GM12892 (cell line): ENCODE results near the gene KRT76.

Experiments
- DNase-seq: peaks from one replicate; pipeline ENCODE4 v3.0.0; 2011; ENCODE audit not compliant: insufficient read length
- FAIRE-seq: peaks from 2 replicates; lab custom pipeline; 2011; peaks lifted over from hg19 to GRCh38; lab: Jason Lieb, UNC
- POLR2A ChIP-seq: IDR thresholded peaks from 2 replicates; pipeline ENCODE4 v1.6.1; 2011; ENCODE audit warnings: low read depth, low read length, control low read depth
- POLR2AphosphoS5 ChIP-seq: IDR thresholded peaks from 2 replicates; pipeline ENCODE4 v1.6.1; 2011; ENCODE audit warnings: low read depth, low read length, control low read depth
- TAF1 ChIP-seq: IDR thresholded peaks from 2 replicates; pipeline ENCODE4 v1.6.1; 2011; ENCODE audit warnings: low read depth, mild to moderate bottlenecking, control low read depth, low read length, borderline replicate concordance

The KRT76 gene

DNA sequence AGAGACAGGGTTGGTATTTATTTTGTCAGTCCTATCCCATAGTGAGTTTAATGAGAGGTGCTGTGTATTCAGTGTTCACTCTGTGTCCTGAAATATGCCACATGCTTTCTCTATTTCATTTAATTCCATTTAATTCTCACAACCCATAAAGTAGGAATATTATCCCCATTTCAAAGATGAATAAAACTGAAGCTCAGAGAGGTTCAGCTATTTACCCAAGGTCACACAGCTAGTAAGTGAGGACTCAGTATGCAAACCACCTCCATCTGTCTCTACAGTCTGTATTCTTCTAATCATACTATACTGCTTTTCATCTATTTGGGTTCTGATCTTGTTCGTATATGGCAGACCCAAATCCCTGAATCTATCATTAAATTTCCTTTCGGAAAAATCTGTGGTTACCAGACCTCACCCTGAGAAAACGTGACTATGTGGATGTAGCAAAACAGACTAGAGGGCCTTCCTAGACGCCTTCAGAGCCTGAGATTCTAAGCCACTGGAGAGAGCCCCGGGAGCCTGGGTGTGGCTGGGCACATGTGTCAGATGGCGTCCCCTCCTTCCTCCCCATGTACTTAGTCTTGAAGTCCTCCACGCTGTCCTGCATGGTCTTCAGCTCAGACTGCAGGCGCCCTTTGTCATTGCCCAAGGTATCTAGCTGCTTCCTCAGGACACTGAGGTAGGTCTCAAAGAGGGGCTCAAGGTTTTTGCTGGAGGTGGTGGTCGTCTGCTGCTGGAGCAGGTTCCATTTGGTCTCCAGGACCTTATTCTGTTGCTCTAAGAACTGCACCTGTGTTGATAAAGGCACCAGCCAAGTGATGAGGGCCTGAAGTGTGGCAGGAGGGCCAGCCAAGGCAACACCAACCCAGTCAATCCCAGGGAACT lies 34.3 kb upstream of the KRT76 start:
- no peak for FAIRE-seq
- no peak for DNase-seq
- TF ChIP-seq POLR2A (no peak), POLR2AphosphoS5 (no peak), TAF1 (no peak)

DNA sequence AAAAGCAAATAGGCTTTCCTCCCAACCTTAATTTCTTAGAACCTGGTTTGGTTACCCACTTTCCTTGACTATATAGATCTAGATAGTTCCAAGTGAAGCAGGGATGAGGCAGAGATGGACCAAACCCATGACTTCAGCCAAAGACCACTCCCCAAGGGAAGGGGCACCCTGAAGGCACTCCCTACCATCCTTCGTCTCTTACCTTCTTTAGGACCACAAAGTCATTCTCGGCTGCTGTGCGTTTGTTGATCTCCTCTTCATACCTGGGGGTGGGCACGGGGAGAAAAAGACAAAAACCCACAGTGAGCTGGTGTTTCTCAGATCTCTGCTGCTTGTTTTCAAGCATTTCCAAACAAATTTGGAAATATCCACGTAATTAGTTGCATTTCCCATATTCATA lies 33.4 kb upstream of the KRT76 start:
- TF ChIP-seq POLR2A (no peak), TAF1 (no peak), POLR2AphosphoS5 (no peak)
- no peak for DNase-seq
- FAIRE-seq, result no peak

DNA sequence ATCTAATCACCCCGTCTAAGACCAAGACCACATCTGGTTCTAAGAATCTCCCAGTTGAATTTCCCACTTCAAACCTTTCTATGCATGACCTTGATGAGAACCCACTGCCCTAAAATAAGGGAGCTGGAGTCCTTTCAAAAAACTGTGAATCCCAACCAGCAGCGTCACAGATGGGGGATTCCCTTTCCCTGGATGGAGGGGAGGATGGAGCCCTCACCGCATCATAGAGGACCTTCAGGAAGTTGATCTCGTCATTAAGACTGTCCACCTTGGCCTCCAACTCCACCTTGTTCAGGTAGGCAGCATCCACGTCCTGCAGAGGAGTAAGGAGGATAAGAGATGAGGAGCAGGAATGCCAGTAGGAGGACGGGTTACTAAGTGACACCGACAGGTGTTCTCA lies 32.0 kb upstream of the KRT76 start:
- DNase-seq (no peak), FAIRE-seq (no peak)
- no peak for TF ChIP-seq POLR2A
- TF ChIP-seq POLR2AphosphoS5, result no peak
- TF ChIP-seq TAF1, result no peak

DNA sequence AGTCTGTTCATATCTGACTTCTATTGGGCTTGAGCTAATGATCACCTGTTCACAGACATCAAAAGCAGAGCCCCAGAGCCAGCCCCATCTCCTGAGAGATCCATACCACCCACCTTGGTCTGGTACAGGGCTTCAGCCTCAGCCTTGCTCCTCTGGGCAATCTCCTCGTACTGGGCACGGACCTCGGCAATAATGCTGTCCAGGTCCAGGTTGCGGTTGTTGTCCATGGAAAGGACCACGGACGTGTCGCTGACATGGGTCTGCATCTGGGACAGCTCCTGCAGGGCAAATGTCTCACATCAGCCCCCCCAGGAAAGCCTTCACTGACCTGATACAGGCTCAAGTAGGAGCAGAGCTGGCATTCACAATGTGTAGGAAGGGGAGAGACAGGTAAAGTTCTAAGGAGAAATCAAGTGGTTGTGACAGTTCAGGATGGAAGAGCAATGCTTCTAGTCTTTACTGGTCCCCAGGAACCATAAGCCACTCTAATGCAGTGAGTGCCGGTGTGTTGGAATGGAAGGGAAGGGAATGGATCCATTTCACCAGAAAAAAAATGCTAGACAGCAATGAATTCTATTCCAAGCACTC lies 31.5 kb upstream of the KRT76 start:
- no peak for TF ChIP-seq POLR2AphosphoS5
- no peak for TF ChIP-seq POLR2A
- TF ChIP-seq TAF1, result no peak
- DNase-seq (no peak), FAIRE-seq (no peak)

DNA sequence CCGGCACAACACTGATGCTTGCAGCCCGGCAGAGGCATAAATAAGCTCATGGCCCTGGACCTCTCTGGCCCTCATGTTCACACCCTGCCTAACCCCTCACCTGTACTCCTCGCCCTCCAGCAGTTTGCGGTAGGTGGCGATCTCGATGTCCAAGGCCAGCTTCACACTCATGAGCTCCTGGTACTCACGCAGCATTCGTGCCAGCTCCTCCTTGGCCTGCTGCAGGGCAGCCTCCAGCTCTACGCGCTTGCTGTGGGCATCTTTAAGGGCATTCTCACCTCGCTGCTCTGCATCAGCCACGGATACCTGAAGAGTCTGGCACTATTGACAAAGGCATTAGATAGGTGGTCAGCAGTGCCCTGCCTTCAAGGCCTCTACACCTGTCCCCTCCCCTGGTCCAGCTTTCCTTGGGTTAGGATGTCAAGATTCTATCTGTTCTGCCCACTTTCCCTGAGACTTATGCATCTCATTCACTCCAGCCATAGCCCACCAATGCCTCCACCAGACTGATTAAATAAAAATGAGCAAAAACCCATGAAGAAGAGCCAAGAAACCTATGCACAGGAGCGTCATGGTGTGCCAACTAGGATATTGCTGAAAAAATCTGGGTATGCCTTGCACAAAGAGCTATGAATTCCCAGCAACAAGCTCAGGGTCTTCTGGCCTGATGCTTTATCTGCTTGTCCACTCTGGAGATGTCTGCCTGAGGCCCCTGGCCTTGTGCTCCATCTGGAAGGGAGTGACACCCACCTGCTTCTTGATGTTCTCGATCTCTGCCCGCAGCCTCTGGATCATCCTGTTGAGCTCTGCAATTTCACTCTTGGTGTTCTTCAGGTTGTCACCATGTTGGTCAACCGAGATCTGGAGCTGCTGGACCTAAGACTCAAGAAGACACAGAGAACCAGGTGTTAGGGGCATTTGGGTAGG lies 30.7 kb upstream of the KRT76 start:
- DNase-seq (no peak), FAIRE-seq (no peak)
- no peak for TF ChIP-seq POLR2AphosphoS5
- no peak for TF ChIP-seq TAF1
- no peak for TF ChIP-seq POLR2A

DNA sequence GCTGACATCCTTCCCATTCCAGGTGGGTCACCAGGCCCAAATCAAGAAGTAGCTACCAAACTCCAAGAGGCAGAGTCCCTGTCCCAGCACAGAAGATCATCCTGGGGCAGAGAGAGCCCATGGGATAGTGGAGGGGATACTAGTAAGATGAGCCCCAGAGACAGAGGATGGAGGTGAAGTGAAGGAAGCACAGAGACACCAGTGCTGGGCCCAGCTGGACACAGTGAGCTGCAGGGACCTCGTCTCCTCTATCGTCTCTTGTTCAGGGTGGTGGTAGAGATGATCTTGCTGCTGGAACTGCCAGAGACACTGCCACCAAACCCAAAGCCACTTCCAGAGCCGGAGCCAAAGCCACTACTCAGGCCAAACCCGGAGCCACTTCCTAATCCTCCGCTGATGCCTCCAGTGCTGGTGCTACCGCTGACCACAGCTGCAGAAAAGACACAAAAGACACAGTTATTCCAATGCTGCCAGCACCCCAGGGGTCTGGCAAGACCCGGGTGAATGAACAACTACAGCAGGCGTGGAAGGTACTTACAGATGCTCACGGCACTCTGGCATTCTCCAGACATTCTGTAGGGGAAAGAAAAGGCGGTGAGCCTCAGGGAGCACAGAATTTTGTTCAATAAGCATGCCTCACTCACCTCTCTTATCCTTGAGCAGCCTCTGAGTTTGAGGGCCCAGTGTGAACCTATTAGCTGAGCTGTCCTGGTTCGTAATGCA lies 29.8 kb upstream of the KRT76 start:
- FAIRE-seq (no peak), DNase-seq (no peak)
- TF ChIP-seq TAF1, result no peak
- TF ChIP-seq POLR2A, result no peak
- no peak for TF ChIP-seq POLR2AphosphoS5

DNA sequence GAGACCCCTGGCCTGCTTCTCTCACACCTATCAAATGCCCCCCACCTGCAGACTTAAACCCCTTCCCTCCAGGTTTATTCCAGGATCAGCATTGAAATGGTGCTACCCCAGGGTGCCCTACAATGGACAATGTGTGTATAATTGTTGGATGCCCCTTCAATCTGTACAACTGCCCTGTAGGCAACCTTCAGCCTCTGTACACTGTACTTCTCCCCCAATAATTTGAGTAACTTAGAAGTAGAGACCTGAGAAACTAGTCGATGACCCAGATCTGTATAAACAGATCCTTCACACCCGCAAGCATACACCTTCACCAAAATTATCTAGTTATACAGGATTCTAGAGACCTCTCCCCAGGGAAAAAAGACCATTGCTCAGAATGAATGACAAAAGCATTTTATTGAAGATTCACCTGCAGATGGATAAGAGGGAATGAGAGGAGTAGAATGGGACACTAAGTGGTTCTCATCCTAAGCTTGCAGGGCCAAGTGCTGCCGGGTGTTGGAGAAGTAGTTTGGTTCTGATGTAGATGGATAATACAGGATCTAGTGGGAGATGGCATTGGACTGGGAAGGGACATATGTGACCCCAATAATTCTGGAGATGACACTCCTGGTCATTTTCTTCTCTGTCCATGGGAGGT lies 29.1 kb upstream of the KRT76 start:
- TF ChIP-seq POLR2AphosphoS5, result no peak
- no peak for FAIRE-seq
- no peak for DNase-seq

DNA sequence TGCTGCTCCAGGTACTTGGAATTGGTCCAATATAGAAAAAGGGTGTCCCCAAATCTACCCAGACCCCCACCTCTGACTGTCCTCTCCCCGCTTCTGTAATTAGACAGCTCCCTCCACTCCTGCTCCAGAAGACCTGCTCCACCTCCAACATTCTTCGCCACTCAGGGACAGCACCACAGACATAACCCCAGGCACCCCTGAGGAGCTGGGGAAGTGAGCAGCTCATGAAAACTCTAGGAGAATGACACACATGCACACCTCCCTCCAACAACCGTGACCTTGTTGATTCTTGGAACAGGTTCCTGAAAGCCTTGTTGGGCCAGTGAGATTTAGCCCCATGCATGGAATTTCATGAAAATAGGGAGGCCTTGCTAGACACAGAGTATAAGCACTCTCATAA lies 28.6 kb upstream of the KRT76 start:
- TF ChIP-seq TAF1 (no peak), POLR2AphosphoS5 (no peak), POLR2A (no peak)
- FAIRE-seq (no peak), DNase-seq (no peak)

DNA sequence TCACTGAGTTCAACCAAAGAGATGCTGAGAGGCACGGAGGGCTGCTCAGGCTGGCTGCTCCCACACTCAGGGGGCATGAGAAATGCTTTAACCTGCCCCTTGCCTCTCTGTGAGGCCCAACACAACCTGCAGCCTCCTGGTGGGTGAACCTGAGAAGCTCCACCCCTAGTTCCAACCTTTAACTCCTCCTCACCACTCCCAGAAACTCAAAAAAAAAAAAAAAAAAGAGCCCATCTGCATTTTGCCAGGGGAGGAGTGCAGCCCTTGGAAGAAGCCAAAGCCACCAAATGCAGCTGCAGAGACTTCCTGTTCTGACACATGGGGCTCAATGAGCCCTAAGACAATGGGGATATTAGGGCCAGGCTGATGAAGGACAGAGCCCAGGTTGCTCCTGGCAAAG lies 27.9 kb upstream of the KRT76 start:
- no peak for TF ChIP-seq TAF1
- TF ChIP-seq POLR2AphosphoS5, result no peak
- no peak for TF ChIP-seq POLR2A
- FAIRE-seq (no peak), DNase-seq (no peak)

DNA sequence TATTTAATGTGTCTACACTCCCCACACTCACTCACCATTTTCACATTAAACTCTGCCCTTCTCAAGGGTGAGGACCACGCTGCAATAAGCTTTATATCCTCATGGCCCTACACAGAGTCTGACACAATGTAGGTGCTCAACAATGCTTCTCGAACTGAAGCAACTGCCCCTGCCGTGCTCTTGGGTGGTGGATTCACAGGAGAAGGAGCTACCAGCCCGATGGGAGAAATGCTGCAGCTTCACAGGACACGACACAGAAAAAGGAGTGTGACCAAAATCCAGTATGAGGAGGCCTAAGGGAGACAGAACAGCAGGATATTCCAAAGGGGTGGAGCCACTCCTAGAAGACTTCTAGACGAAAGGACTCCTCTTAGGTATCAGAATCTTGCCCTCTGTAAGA lies 25.3 kb upstream of the KRT76 start:
- FAIRE-seq (no peak), DNase-seq (no peak)
- TF ChIP-seq POLR2A (no peak), POLR2AphosphoS5 (no peak)

DNA sequence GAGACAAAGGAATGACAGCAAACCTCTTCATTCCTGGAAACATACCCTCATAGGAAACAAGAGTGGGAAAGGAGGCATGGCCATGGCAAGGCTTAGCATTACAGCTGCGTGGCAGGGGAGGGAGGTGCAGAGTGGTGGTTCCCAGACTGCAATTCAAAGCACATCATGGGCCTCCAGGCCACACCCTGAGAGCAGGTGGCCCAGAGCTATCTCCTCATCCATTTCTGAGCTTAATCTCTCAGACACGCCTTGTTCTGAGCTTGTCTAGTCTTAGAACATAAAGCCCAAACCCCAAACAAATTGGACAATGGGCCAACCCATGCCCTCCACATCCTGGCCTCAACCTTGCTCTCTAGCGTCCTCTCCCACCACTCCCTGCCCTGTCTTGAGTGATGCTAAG lies 24.6 kb upstream of the KRT76 start:
- no peak for DNase-seq
- TF ChIP-seq POLR2A (no peak), POLR2AphosphoS5 (no peak), TAF1 (no peak)
- FAIRE-seq, result no peak
